K562 (cell line): ENCODE results near the gene ASB10. TPM values are rescaled to one million over a fixed set of nuclear protein-coding genes. Genes with fewer than 3 reads are reported as not detected.

Source experiments
- CC2D1A ChIP-seq: fragments of 450-650 bp; IDR thresholded peaks from 2 replicates; pipeline ENCODE4 v1.6.1; 2017; ENCODE audit warnings: mild to moderate bottlenecking
- CGGBP1 ChIP-seq: fragments of 250-450 bp; sonication (Bioruptor Pico); IDR thresholded peaks from 2 replicates; pipeline ENCODE4 v1.9.0; 2021; ENCODE audit warnings: mild to moderate bottlenecking
- CREM ChIP-seq: IDR thresholded peaks from 2 replicates; pipeline ENCODE4 v1.6.1; 2014; ENCODE audit warnings: antibody characterized with exemption, low read depth
- E2F6 ChIP-seq, 2 experiments: IDR thresholded peaks; 2 replicates each; pipeline ENCODE4 v1.6.1; 2011; ENCODE audit warnings: borderline replicate concordance in 1 of 2, control low read depth in 1 of 2, low read depth in 1 of 2, low read length in 1 of 2, mild to moderate bottlenecking in 1 of 2, mixed read lengths in 1 of 2, moderate library complexity in 1 of 2; ENCODE audit not compliant: insufficient read depth in 1 of 2, insufficient read length in 1 of 2, poor library complexity in 1 of 2, severe bottlenecking in 1 of 2; ENCODE audit errors: extremely low read depth in 1 of 2
- HDGF ChIP-seq: fragments of 450-650 bp; IDR thresholded peaks from 2 replicates; pipeline ENCODE4 v1.6.1; 2016
- JUND ChIP-seq, 2 experiments: IDR thresholded peaks; 2 replicates in 1 of 2; 3 replicates in 1 of 2; pipeline ENCODE4 v1.6.1; 2011; ENCODE audit warnings: borderline replicate concordance in 2 of 2, low read depth in 2 of 2, low read length in 2 of 2, improper control_type of control experiment in 1 of 2, missing biosample characterization in 1 of 2, missing genetic modification characterization in 1 of 2, missing genetic modification reagents in 1 of 2
- MCM5 ChIP-seq: fragments of 450-650 bp; IDR thresholded peaks from 2 replicates; pipeline ENCODE4 v1.6.1; 2016; ENCODE audit warnings: low read depth
- MTA3 ChIP-seq: fragments of 450-650 bp; formaldehyde crosslinking; IDR thresholded peaks from 2 replicates; pipeline ENCODE4 v1.6.1; 2017; ENCODE audit warnings: mild to moderate bottlenecking, borderline replicate concordance
- NCOA2 ChIP-seq, 2 experiments: fragments of 450-650 bp; IDR thresholded peaks; 2 replicates each; pipeline ENCODE4 v1.6.1; 2018; ENCODE audit warnings: mild to moderate bottlenecking in 2 of 2, moderate library complexity in 1 of 2; ENCODE audit not compliant: partially characterized antibody in 2 of 2
- PHF21A ChIP-seq: fragments of 450-650 bp; IDR thresholded peaks from 2 replicates; pipeline ENCODE4 v1.6.1; 2017; ENCODE audit warnings: low read depth, borderline replicate concordance
- PRDM10 ChIP-seq: fragments of 450-650 bp; IDR thresholded peaks from 2 replicates; pipeline ENCODE4 v1.6.1; 2018; ENCODE audit not compliant: partially characterized antibody
- RUNX1 ChIP-seq: sonication (generic); IDR thresholded peaks from 2 replicates; pipeline ENCODE4 v1.6.1; 2016; ENCODE audit warnings: antibody characterized with exemption, low read depth
- SMAD3 ChIP-seq: fragments of 450-650 bp; formaldehyde crosslinking; conservative IDR thresholded peaks from 2 replicates; pipeline ENCODE4 v1.4.0; 2020; ENCODE audit warnings: mild to moderate bottlenecking
- SP1 ChIP-seq: sonication (generic); formaldehyde crosslinking; IDR thresholded peaks from 2 replicates; pipeline ENCODE4 v1.8.1; 2022; ENCODE audit warnings: mild to moderate bottlenecking, missing genetic modification reagents
- U2AF1 ChIP-seq: fragments of 200-400 bp; formaldehyde crosslinking; optimal IDR thresholded peaks from 2 replicates; pipeline ENCODE3; 2017; ENCODE audit warnings: mild to moderate bottlenecking, low read depth, low read length, moderate library complexity
- U2AF2 ChIP-seq: fragments of 200-400 bp; formaldehyde crosslinking; optimal IDR thresholded peaks from 2 replicates; pipeline ENCODE3; 2017; ENCODE audit warnings: low read depth, mild to moderate bottlenecking, low read length
- YY1 ChIP-seq, 3 experiments: IDR thresholded peaks; 2 replicates each; pipeline ENCODE4 v1.6.1; 2011; ENCODE audit warnings: low read length in 2 of 3, mild to moderate bottlenecking in 2 of 3, moderate library complexity in 2 of 3, borderline replicate concordance in 1 of 3, control low read depth in 1 of 3, low read depth in 1 of 3; ENCODE audit not compliant: insufficient read depth in 3 of 3, insufficient replicate concordance in 2 of 3, control insufficient read depth in 1 of 3, insufficient read length in 1 of 3; ENCODE audit errors: extremely low read depth in 1 of 3
- ZC3H8 ChIP-seq: fragments of 450-650 bp; IDR thresholded peaks from 2 replicates; pipeline ENCODE4 v1.6.1; 2017
- ZNF174 ChIP-seq: fragments of 250-450 bp; sonication (Bioruptor Pico); IDR thresholded peaks from 2 replicates; pipeline ENCODE4 v1.4.0; 2020; ENCODE audit warnings: mild to moderate bottlenecking
- ZNF655 ChIP-seq: fragments of 250-450 bp; sonication (Bioruptor Pico); IDR thresholded peaks from 2 replicates; pipeline ENCODE4 v1.5.0; 2021
- polyA plus RNA-seq, 8 experiments: library from polyadenylated mRNA; depleted of rRNA in 4 of 8; stranded (reverse) in 5 of 8; unstranded in 3 of 8; fragments of >200 nt; fragmentation: Nextera tagmentation in 2 of 8; fragmentation: Illumina TruSeq in 1 of 8; extraction: Ambion mirVana in 2 of 8; extraction: Trizol in 1 of 8; gene quantifications; 2 replicates each; pipeline versions ENCODE4 v1.2.1 to v1.2.3, GENCODE V29; 2011 to 2014; ENCODE audit warnings: inconsistent platforms in 1 of 8, missing spikeins in 1 of 8
- total RNA-seq, 7 experiments: library from RNA; depleted of rRNA in 6 of 7; stranded (reverse); fragments of >200 nt in 6 of 7; fragmentation: Illumina TruSeq in 2 of 7; extraction: Trizol in 2 of 7; gene quantifications; 2 replicates each; pipeline versions ENCODE4 v1.2.1 to v1.2.3, GENCODE V29; 2011 to 2021; ENCODE audit warnings: low replicate concordance in 1 of 7

The ASB10 gene
- total and polyA plus RNA-seq, 9 of the 15 experiments (the other 6 are each of a cell fraction or from before 2014, with no cell fraction given), result not detected

GRCh38 chr7:151172273-151173141 lies 14.5 kb downstream of the ASB10 start (continued):
- TF ChIP-seq E2F6 (IDR thresholded peaks at IDR 0.05; ENCODE audit: borderline replicate concordance in 1 of 2, extremely low read depth in 1 of 2, insufficient read depth in 1 of 2, insufficient read length in 1 of 2, low read depth in 1 of 2, low read length in 1 of 2, poor library complexity in 1 of 2, severe bottlenecking in 1 of 2), result peak in 1 of 2 experiments; percentile 35
- peak; percentile 90; the same call in 1 of the 2 replicates for TF ChIP-seq PHF21A
- TF ChIP-seq ZC3H8, result no peak; the same call in 1 of the 2 replicates
- TF ChIP-seq MCM5, result no peak
- TF ChIP-seq ZNF655 (CRISPR knock-in tag), result no peak
- peak in 1 of 2 experiments; percentile 55 for TF ChIP-seq NCOA2 (IDR thresholded peaks at IDR 0.05; ENCODE audit: partially characterized antibody in 2 of 2)
- TF ChIP-seq CGGBP1 (CRISPR knock-in tag), result no peak
- TF ChIP-seq ZNF174 (CRISPR knock-in tag), result no peak
- peak; percentile 54; the same call in 1 of the 2 replicates for TF ChIP-seq RUNX1
- peak; percentile 90 for TF ChIP-seq SP1 (CRISPR knock-in tag)
- TF ChIP-seq PRDM10, result peak; percentile 43
- TF ChIP-seq JUND (IDR thresholded peaks at IDR 0.05; ENCODE audit: borderline replicate concordance, low read depth, low read length), result peak; percentile 82
- peak; percentile 14; the same call in 1 of the 3 replicates for TF ChIP-seq JUND (tag; IDR thresholded peaks at IDR 0.05; ENCODE audit: borderline replicate concordance, low read depth, low read length)
- TF ChIP-seq CC2D1A, result peak; percentile 62; the same call in 1 of the 2 replicates
- peak; percentile 69; the same call in 1 of the 2 replicates for TF ChIP-seq MTA3
- TF ChIP-seq HDGF, result 0 out of 2 replicates have a peak, but pooled peaks have one; percentile 53
- peak; percentile 93 for TF ChIP-seq CREM
- TF ChIP-seq U2AF1, result no peak
- peak; percentile 64; the same call in 1 of the 2 replicates for TF ChIP-seq SMAD3 (CRISPR knock-in tag)
- TF ChIP-seq YY1 (IDR thresholded peaks at IDR 0.05; ENCODE audit: borderline replicate concordance in 1 of 3, control insufficient read depth in 1 of 3, extremely low read depth in 1 of 3, insufficient read depth in 3 of 3, insufficient read length in 1 of 3, insufficient replicate concordance in 2 of 3, low read depth in 1 of 3, low read length in 2 of 3), result peak in 2 of 3 experiments; percentile 78 to 82
- no peak for TF ChIP-seq U2AF2
